Astrocyte (in vitro differentiated cells and primary cell): ENCODE measurements around the gene NUP50. TPM values are rescaled to one million over a fixed set of nuclear protein-coding genes. Genes with fewer than 3 reads are reported as not detected.

Experiments used
- DNase-seq: peaks from one replicate; pipeline ENCODE4 v3.0.0-alpha.2; 2010; ENCODE audit warnings: low read depth
- FAIRE-seq: peaks from 2 replicates; lab custom pipeline; 2011; peaks lifted over from hg19 to GRCh38; lab: Jason Lieb, UNC
- H2AFZ ChIP-seq: 2 replicates; pipeline ENCODE4 v1.6.0; 2012; ENCODE audit warnings: low read depth, low read length, inconsistent platforms
- H3K27ac ChIP-seq: 2 replicates; pipeline ENCODE4 v1.5.1; 2011; ENCODE audit warnings: low read depth, low read length, inconsistent platforms
- H3K27me3 ChIP-seq: 2 replicates; pipeline ENCODE4 v1.6.0; 2011; ENCODE audit warnings: low read length, inconsistent platforms; ENCODE audit not compliant: insufficient read depth
- H3K36me3 ChIP-seq: 2 replicates; pipeline ENCODE4 v1.5.1; 2011; ENCODE audit warnings: low read length, inconsistent platforms; ENCODE audit not compliant: insufficient read depth
- H3K4me1 ChIP-seq: 2 replicates; pipeline ENCODE4 v1.5.1; 2011; ENCODE audit warnings: low read length, inconsistent platforms; ENCODE audit not compliant: insufficient read depth
- H3K4me2 ChIP-seq: 2 replicates; pipeline ENCODE4 v1.6.0; 2012; ENCODE audit warnings: low read length, inconsistent platforms
- H3K4me3 ChIP-seq: 2 replicates; pipeline ENCODE4 v1.5.1; 2011; ENCODE audit warnings: low read depth, mild to moderate bottlenecking, low read length, inconsistent platforms; ENCODE audit not compliant: insufficient read depth
- H3K79me2 ChIP-seq: 2 replicates; pipeline ENCODE4 v1.6.0; 2012; ENCODE audit warnings: mild to moderate bottlenecking, low read length, inconsistent platforms; ENCODE audit not compliant: insufficient read depth
- H3K9ac ChIP-seq: 2 replicates; pipeline ENCODE4 v1.6.0; 2012; ENCODE audit warnings: mild to moderate bottlenecking, low read length, inconsistent platforms
- H3K9me3 ChIP-seq: 2 replicates; pipeline ENCODE4 v1.5.1; 2012; ENCODE audit warnings: low read depth, mild to moderate bottlenecking, low read length, inconsistent platforms; ENCODE audit not compliant: insufficient read depth
- H4K20me1 ChIP-seq: 2 replicates; pipeline ENCODE4 v1.6.0; 2012; ENCODE audit warnings: low read length, inconsistent platforms; ENCODE audit not compliant: insufficient read depth
- H3K27ac Mint-ChIP-seq: one replicate; pipeline ENCODE4 v1.8.0; 2021; ENCODE audit warnings: mild to moderate bottlenecking, mixed read lengths; ENCODE audit not compliant: unreplicated experiment
- H3K27me3 Mint-ChIP-seq: one replicate; pipeline ENCODE4 v1.8.0; 2021; ENCODE audit warnings: low read depth, mixed read lengths; ENCODE audit not compliant: unreplicated experiment
- H3K36me3 Mint-ChIP-seq: one replicate; pipeline ENCODE4 v1.8.0; 2021; ENCODE audit warnings: low read depth, mixed read lengths; ENCODE audit not compliant: unreplicated experiment
- H3K4me1 Mint-ChIP-seq: one replicate; pipeline ENCODE4 v1.8.0; 2021; ENCODE audit warnings: low read depth, mixed read lengths; ENCODE audit not compliant: unreplicated experiment
- H3K4me3 Mint-ChIP-seq: one replicate; pipeline ENCODE4 v1.8.0; 2021; ENCODE audit warnings: mild to moderate bottlenecking, moderate library complexity, mixed read lengths; ENCODE audit not compliant: unreplicated experiment
- H3K9me3 Mint-ChIP-seq: one replicate; pipeline ENCODE4 v1.8.0; 2021; ENCODE audit warnings: mild to moderate bottlenecking, mixed read lengths; ENCODE audit not compliant: unreplicated experiment
- CTCF ChIP-seq: IDR thresholded peaks from 2 replicates; pipeline ENCODE4 v1.5.1; 2011; ENCODE audit warnings: low read depth, mild to moderate bottlenecking, inconsistent platforms, low read length, moderate library complexity; ENCODE audit not compliant: insufficient read depth
- EZH2 ChIP-seq: IDR thresholded peaks from 2 replicates; pipeline ENCODE4 v1.6.1; 2012; ENCODE audit warnings: mild to moderate bottlenecking, low read length, inconsistent platforms; ENCODE audit not compliant: insufficient read depth
- total RNA-seq: library from RNA; stranded (reverse); gene quantifications from 2 replicates; pipeline ENCODE4 v1.2.1, GENCODE V29; 2021

NUP50 gene
- total RNA-seq, 1 donor from 2014 or later, result 56.4 TPM

- Mint-ChIP-seq H3K4me1 (peaks cover 42% of the 10 kb centered on the region), H3K27me3 (no peaks in the 10 kb centered on the region), H3K27ac (peak overlapping the region; percentile 20), H3K9me3 (no peaks in the 10 kb centered on the region), H3K36me3 (peaks cover 12% of the 10 kb centered on the region), H3K4me3 (peak overlapping the region; percentile 60)
- FAIRE-seq (no peak), DNase-seq (peak; percentile 80)
- TF ChIP-seq CTCF (peak; percentile 58), EZH2 (no peak)
- Histone ChIP-seq H3K4me1 (peaks cover 43% of the 10 kb centered on the region), H3K9ac (peak overlapping the region; percentile 73), H3K9me3 (no peaks in the 10 kb centered on the region), H4K20me1 (peaks cover 4% of the 10 kb centered on the region), H3K27me3 (no peaks in the 10 kb centered on the region), H3K27ac (peak overlapping the region; percentile 53), H3K4me3 (no peak overlapping the region), H2AFZ (no peak overlapping the region), H3K4me2 (peak overlapping the region; percentile 74), H3K79me2 (peaks cover 3% of the 10 kb centered on the region), H3K36me3 (no peaks in the 10 kb centered on the region)
These were observed 45.5 kb downstream of the NUP50 start for GRCh38 chr22:45208993-45209838.

GRCh38 chr22:45210174-45210573, 46.4 kb downstream of the NUP50 start:
- no peak for FAIRE-seq
- Histone ChIP-seq H3K27me3 (no peaks in the 10 kb centered on the region), H3K9ac (peak overlapping the region; percentile 73), H3K4me1 (peaks cover 43% of the 10 kb centered on the region), H4K20me1 (peaks cover 5% of the 10 kb centered on the region), H3K4me2 (no peak overlapping the region), H2AFZ (no peak overlapping the region), H3K79me2 (peaks cover 3% of the 10 kb centered on the region), H3K36me3 (no peaks in the 10 kb centered on the region), H3K9me3 (no peaks in the 10 kb centered on the region), H3K27ac (no peak overlapping the region), H3K4me3 (no peak overlapping the region)
- Mint-ChIP-seq H3K4me1 (peaks cover 42% of the 10 kb centered on the region), H3K27me3 (no peaks in the 10 kb centered on the region), H3K4me3 (no peak overlapping the region), H3K9me3 (no peaks in the 10 kb centered on the region), H3K36me3 (peaks cover 12% of the 10 kb centered on the region), H3K27ac (no peak overlapping the region)
- DNase-seq, result no peak
- TF ChIP-seq EZH2, result no peak
- TF ChIP-seq CTCF, result no peak

DNA sequence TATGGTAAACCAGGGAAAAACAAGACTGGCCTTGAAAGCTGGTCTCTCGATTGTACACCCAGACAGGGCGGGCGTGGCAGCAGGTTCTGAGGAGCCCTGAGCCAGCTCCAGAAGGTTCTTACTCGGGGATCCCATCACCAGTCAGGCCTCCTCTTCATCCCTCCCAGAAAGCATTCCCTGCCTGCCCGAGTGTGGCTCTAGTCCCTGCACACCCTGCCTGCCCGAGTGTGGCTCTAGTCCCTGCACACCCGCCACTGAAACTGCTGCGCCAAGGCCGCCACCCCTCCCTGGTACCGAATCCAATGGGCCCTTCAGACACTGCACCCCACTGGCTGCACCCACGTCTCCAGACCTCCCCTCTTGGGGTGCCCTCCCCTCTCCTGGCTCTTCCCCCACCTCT, 46.9 kb downstream of the NUP50 start:
- Histone ChIP-seq H3K9ac (no peak overlapping the region), H2AFZ (no peak overlapping the region), H3K27me3 (no peaks in the 10 kb centered on the region), H3K9me3 (no peaks in the 10 kb centered on the region), H4K20me1 (peaks cover 9% of the 10 kb centered on the region), H3K36me3 (no peaks in the 10 kb centered on the region), H3K4me1 (peaks cover 43% of the 10 kb centered on the region), H3K4me3 (no peak overlapping the region), H3K27ac (no peak overlapping the region), H3K4me2 (peak overlapping the region; percentile 8), H3K79me2 (peaks cover 5% of the 10 kb centered on the region)
- Mint-ChIP-seq H3K9me3 (no peaks in the 10 kb centered on the region), H3K27ac (peak overlapping the region; percentile 59), H3K36me3 (peaks cover 10% of the 10 kb centered on the region), H3K27me3 (no peaks in the 10 kb centered on the region), H3K4me1 (peaks cover 42% of the 10 kb centered on the region), H3K4me3 (peak overlapping the region; percentile 34)
- TF ChIP-seq CTCF (no peak), EZH2 (no peak)
- FAIRE-seq (no peak), DNase-seq (no peak)
